ENCODE results near the gene ARL10. TPM values are rescaled to one million over a fixed set of nuclear protein-coding genes. Genes with fewer than 3 reads are reported as not detected.

ARL10 gene
- polyA plus RNA-seq, 1 of the 3 experiments (the other 2 are of a cell fraction): 4.6 TPM

GRCh38 chr5:176409765-176410164 lies 44.5 kb downstream of the ARL10 start:
- no peak overlapping the region for H3K4me2 ChIP-seq
- H3F3A ChIP-seq (replicated peaks; ENCODE audit: insufficient read depth): no peaks in the 10 kb centered on the region
- no peaks in the 10 kb centered on the region; a peak in 1 of 4 replicates for H3K4me1 ChIP-seq (ENCODE audit: control insufficient read depth in 1 of 2, insufficient read depth in 2 of 2, low read depth in 1 of 2, low read length in 1 of 2)
- no peak for DNase-seq
- ChIA-PET CTCF (interaction anchor here (1.2 kb wide), 1 partner anchor 38 kb away, joined by 5 read pairs; no protein-coding TSS in a partner anchor), POLR2A (interaction anchor here (0.6 kb wide), 1 partner anchor 9 kb away, joined by 4 read pairs; no protein-coding TSS in a partner anchor)
- no peak overlapping the region for H3K27ac ChIP-seq (ENCODE audit: low read depth in 2 of 2, low read length in 1 of 2)
- H4K20me1 ChIP-seq (ENCODE audit: insufficient read depth): no peaks in the 10 kb centered on the region
- H2AFZ ChIP-seq (ENCODE audit: low read depth): no peak overlapping the region
- TF ChIP-seq TEAD4 (IDR thresholded peaks at IDR 0.05; ENCODE audit: borderline replicate concordance, insufficient read depth): no peak
- TF ChIP-seq MEF2A (IDR thresholded peaks at IDR 0.05; ENCODE audit: borderline replicate concordance, low read depth): no peak
- no peak for TF ChIP-seq NRF1 (IDR thresholded peaks at IDR 0.05; ENCODE audit: low read depth, low read length)
- TF ChIP-seq USF1 (IDR thresholded peaks at IDR 0.05; ENCODE audit: borderline replicate concordance, low read depth): no peak
- no peak for TF ChIP-seq SIN3A (IDR thresholded peaks at IDR 0.05; ENCODE audit: borderline replicate concordance, low read depth, low read length)
- TF ChIP-seq TCF12 (IDR thresholded peaks at IDR 0.05): no peak
- TF ChIP-seq MXI1 (IDR thresholded peaks at IDR 0.05; ENCODE audit: low read depth, low read length): no peak
- no peak for TF ChIP-seq EP300 (IDR thresholded peaks at IDR 0.05; ENCODE audit: borderline replicate concordance in 1 of 2, low read depth in 1 of 2, low read length in 1 of 2)
- TF ChIP-seq CHD2 (IDR thresholded peaks at IDR 0.05; ENCODE audit: low read length, partially characterized antibody): no peak
- TF ChIP-seq NFIC (IDR thresholded peaks at IDR 0.05; ENCODE audit: borderline replicate concordance): no peak
- no peak for TF ChIP-seq JUND (IDR thresholded peaks at IDR 0.05)
- TF ChIP-seq YY1 (IDR thresholded peaks at IDR 0.05; ENCODE audit: low read depth): no peak
- TF ChIP-seq RCOR1 (IDR thresholded peaks at IDR 0.05; ENCODE audit: low read length): no peak
- TF ChIP-seq RAD21 (IDR thresholded peaks at IDR 0.05; ENCODE audit: low read length): no peak
- no peak for TF ChIP-seq FOXM1 (IDR thresholded peaks at IDR 0.05; ENCODE audit: low read depth)
- TF ChIP-seq ELF1 (IDR thresholded peaks at IDR 0.05): no peak
- TF ChIP-seq CTCF (IDR thresholded peaks at IDR 0.05): no peak
- no peak for TF ChIP-seq MAX (IDR thresholded peaks at IDR 0.05; ENCODE audit: low read depth)
- no peak for TF ChIP-seq GATA2 (CRISPR knock-in tag; IDR thresholded peaks at IDR 0.05)
- no peak overlapping the region for H3K4me3 ChIP-seq (ENCODE audit: low read depth in 2 of 2, low read length in 1 of 2)
- no peaks in the 10 kb centered on the region for H3K9me3 ChIP-seq
- no peak overlapping the region for H3K9ac ChIP-seq
- H3K27me3 ChIP-seq (ENCODE audit: insufficient read depth): no peaks in the 10 kb centered on the region
- WGBS (ENCODE audit: low lambda C conversion rate): 94% methylated on average over 4 of the region's 4 CpGs
- H3K9me2 ChIP-seq: no peaks in the 10 kb centered on the region
- H3K79me2 ChIP-seq (ENCODE audit: insufficient read depth): peaks cover 12% of the 10 kb centered on the region; the same call in 1 of the 2 replicates
- H3K36me3 ChIP-seq (replicated peaks in 1 of 2; ENCODE audit: control insufficient read depth in 1 of 2, insufficient read depth in 2 of 2, low read length in 1 of 2): peaks cover 0 to 9% of the 10 kb centered on the region in 2 experiments

All from SK-N-SH (cell line).